Kidney epithelial cell (primary cell): ENCODE measurements around the gene AUH. TPM values are rescaled to one million over a fixed set of nuclear protein-coding genes. Genes with fewer than 3 reads are reported as not detected.

Experiments used
- DNase-seq: peaks from one replicate; pipeline ENCODE4 v3.0.0-alpha.2; 2010; ENCODE audit warnings: low read depth
- H3K27me3 ChIP-seq: 2 replicates; pipeline ENCODE4 v1.6.0; 2011; ENCODE audit warnings: low read length; ENCODE audit not compliant: control insufficient read depth, insufficient read depth
- H3K36me3 ChIP-seq: 2 replicates; pipeline ENCODE4 v1.5.1; 2011; ENCODE audit warnings: low read length; ENCODE audit not compliant: control insufficient read depth, insufficient read depth
- H3K4me3 ChIP-seq: 2 replicates; pipeline ENCODE4 v1.5.1; 2011; ENCODE audit warnings: low read depth, mild to moderate bottlenecking, control low read depth, low read length
- total RNA-seq: library from RNA; depleted of rRNA; stranded (reverse); fragments of >200 nt; gene quantifications from 2 replicates; pipeline ENCODE4 v1.2.3, GENCODE V29; 2015
- TF ChIP-seq, protein P1 (sequence below): IDR thresholded peaks from 2 replicates; pipeline ENCODE4 v1.5.1; 2011; ENCODE audit warnings: mild to moderate bottlenecking, moderate library complexity, low read length, control low read depth, inconsistent platforms; ENCODE audit not compliant: insufficient read depth, poor library complexity, severe bottlenecking

The AUH gene
- total RNA-seq, 1 donor from 2014 or later: 11.3 TPM

GRCh38 chr9:91186632-91187108 lies 175.0 kb downstream of the AUH start:
- H3K27me3 ChIP-seq: no peaks in the 10 kb centered on the region
- H3K4me3 ChIP-seq: no peak overlapping the region
- DNase-seq: no peak
- no peaks in the 10 kb centered on the region for H3K36me3 ChIP-seq
- TF ChIP-seq, protein P1, sequence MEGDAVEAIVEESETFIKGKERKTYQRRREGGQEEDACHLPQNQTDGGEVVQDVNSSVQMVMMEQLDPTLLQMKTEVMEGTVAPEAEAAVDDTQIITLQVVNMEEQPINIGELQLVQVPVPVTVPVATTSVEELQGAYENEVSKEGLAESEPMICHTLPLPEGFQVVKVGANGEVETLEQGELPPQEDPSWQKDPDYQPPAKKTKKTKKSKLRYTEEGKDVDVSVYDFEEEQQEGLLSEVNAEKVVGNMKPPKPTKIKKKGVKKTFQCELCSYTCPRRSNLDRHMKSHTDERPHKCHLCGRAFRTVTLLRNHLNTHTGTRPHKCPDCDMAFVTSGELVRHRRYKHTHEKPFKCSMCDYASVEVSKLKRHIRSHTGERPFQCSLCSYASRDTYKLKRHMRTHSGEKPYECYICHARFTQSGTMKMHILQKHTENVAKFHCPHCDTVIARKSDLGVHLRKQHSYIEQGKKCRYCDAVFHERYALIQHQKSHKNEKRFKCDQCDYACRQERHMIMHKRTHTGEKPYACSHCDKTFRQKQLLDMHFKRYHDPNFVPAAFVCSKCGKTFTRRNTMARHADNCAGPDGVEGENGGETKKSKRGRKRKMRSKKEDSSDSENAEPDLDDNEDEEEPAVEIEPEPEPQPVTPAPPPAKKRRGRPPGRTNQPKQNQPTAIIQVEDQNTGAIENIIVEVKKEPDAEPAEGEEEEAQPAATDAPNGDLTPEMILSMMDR: no peak

DNA sequence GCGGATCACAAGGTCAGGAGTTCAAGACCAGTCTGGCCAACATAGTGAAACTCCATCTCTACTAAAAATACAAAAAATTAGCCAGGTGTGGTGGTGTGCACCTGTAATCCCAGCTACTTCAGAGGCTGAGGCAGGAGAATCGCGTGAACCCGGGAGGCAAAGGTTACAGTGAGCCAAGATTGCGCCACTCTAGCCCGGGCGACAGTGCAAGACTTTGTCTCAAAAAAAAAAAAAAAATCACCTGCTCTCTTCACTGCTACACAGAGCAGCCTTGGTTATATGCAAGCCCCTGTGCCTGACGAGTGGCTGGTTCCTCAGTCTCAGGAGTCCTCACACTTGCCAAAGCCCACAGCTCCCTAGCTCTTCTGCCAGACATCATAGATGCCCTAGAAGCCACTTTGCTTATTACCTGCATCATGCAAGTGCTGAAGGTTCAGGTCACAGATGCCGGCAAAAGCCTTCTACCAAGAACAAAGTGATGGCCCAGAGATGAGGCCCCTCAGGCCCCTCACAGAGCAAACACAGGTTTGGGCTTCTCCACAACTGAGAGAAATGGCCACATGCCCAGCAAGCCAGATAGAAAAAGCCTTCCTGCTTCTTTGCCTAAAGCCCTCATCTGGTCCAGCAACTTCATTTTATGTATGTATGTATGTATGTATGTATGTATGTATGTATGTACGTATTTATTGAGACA lies 176.4 kb downstream of the AUH start:
- no peak for DNase-seq
- no peaks in the 10 kb centered on the region for H3K27me3 ChIP-seq
- H3K4me3 ChIP-seq: no peak overlapping the region
- H3K36me3 ChIP-seq: no peaks in the 10 kb centered on the region
- TF ChIP-seq, protein P1: no peak

DNA sequence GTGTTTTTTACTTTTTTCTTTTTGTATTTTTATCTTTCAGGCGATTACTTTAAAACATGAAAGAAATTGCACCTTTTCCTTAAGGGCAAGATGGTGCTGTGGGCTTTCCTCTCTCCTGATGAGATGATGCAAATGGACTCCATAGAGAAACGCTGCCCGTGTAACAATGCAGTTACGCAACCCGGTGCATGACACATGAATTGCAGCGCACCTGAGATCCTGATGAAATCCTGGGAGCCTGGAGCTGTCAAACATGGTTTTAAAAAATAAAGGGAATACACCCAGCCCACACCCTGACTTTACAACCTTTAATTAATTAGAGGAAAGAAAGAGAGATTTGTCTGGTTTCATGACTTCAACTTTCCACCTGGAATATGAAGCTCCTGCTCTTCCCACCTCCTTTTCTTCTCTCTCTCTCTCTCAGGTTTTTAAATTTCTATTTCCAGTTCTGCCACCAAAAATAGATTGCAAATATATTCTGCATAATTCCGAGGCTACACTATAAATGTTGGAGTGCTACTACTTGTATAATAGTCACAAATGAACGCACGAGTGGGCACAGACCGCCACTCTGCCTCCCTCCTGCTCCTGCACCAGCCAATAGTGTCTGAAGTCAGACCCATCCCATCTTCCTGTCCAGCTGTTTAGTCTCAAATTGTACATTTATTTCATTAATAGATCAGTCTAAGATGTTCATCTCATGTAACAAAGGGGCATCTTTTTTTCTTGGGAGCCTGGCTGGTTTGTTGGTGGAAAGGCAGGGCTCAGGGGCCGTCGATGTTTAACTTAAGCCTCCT lies 179.1 kb downstream of the AUH start:
- H3K4me3 ChIP-seq: no peak overlapping the region
- TF ChIP-seq, protein P1: no peak
- H3K27me3 ChIP-seq: no peaks in the 10 kb centered on the region
- H3K36me3 ChIP-seq: no peaks in the 10 kb centered on the region
- DNase-seq: no peak

- DNase-seq: no peak
- no peak overlapping the region for H3K4me3 ChIP-seq
- H3K27me3 ChIP-seq: no peaks in the 10 kb centered on the region
- no peaks in the 10 kb centered on the region for H3K36me3 ChIP-seq
- TF ChIP-seq, protein P1: no peak
Measured at GRCh38 chr9:91181541-91181940, 180.2 kb downstream of the AUH start.

DNA sequence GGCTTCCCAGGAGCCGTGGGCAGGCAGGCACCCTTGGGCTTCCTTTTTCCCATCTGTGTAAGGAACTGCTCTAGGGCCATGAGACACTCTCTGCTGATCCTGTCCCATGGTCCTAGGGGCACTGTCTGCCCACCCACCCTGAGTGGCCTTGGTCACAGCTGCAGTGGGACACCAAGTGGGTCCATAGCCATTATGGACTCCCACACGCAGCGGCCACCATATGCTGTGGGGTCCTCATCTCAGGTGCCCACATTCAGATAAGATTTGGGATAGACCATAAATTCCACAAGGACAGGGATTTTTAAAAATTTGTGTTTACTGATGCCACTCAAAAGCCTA lies 180.8 kb downstream of the AUH start:
- no peak for DNase-seq
- Histone ChIP-seq H3K36me3 (no peaks in the 10 kb centered on the region), H3K27me3 (no peaks in the 10 kb centered on the region), H3K4me3 (no peak overlapping the region)
- TF ChIP-seq, protein P1: no peak
